Peyer's patch (tissue), 4 donors: ENCODE measurements around the gene PTPMT1.

Experiments used
- CTCF ChIP-seq, 6 experiments: fragments of 450-650 bp in 4 of 6; fragments of 200-600 bp in 2 of 6; sonication (generic) in 1 of 6; IDR thresholded peaks; one replicate each; pipeline ENCODE4 v1.5.1; 2017 to 2019; ENCODE audit warnings: antibody characterized with exemption in 6 of 6, mild to moderate bottlenecking in 3 of 6, moderate library complexity in 1 of 6
- POLR2A ChIP-seq, 2 donors: fragments of 450-650 bp; IDR thresholded peaks; one replicate each; pipeline ENCODE4 v1.5.1; 2017; ENCODE audit warnings: antibody characterized with exemption in 2 of 2, mild to moderate bottlenecking in 2 of 2, moderate library complexity in 2 of 2

GRCh38 chr11:47524291-47524874 lies 41.0 kb upstream of the PTPMT1 start:
- TF ChIP-seq CTCF (IDR thresholded peaks at IDR 0.05) (no peak), POLR2A (IDR thresholded peaks at IDR 0.05) (no peak)
